H1 (cell line): ENCODE measurements around the gene FRMD4B. TPM values are rescaled to one million over a fixed set of nuclear protein-coding genes. Genes with fewer than 3 reads are reported as not detected.

Experiments
- CTCF ChIA-PET: fragments of 300-600 bp; sonication (Branson Sonifier 250); formaldehyde crosslinking; loops from one replicate; lab custom pipeline; 2021; ENCODE audit not compliant: partially characterized antibody; lab: Charles Lee
- POLR2A ChIA-PET: fragments of 300-600 bp; sonication (Branson Sonifier 250); formaldehyde crosslinking; loops from one replicate; lab custom pipeline; 2021; ENCODE audit warnings: inconsistent platforms; ENCODE audit not compliant: partially characterized antibody; lab: Charles Lee
- DNase-seq, 2 experiments: peaks; one replicate each; pipeline versions ENCODE4 v3.0.0 to v3.0.0-alpha.2; 2010 to 2022; ENCODE audit warnings: low spot score in 2 of 2, low read depth in 1 of 2, mixed read lengths in 1 of 2
- FAIRE-seq: peaks from 2 replicates; lab custom pipeline; 2011; peaks lifted over from hg19 to GRCh38; lab: Jason Lieb, UNC
- H2AFZ ChIP-seq: 2 replicates; pipeline ENCODE4 v1.8.1; 2012; ENCODE audit warnings: low read length, inconsistent platforms
- H2AK5ac ChIP-seq: 2 replicates; pipeline ENCODE4 v1.6.1; 2013; ENCODE audit warnings: low read depth, low read length
- H2BK120ac ChIP-seq: replicated peaks from 2 replicates; pipeline ENCODE3; 2013; ENCODE audit warnings: low read depth, low read length, inconsistent platforms
- H2BK12ac ChIP-seq: 2 replicates; pipeline ENCODE4 v1.6.1; 2013; ENCODE audit warnings: low read depth, low read length
- H2BK15ac ChIP-seq: 2 replicates; pipeline ENCODE4 v1.6.1; 2013; ENCODE audit warnings: low read length
- H2BK20ac ChIP-seq: 2 replicates; pipeline ENCODE4 v1.6.1; 2013; ENCODE audit warnings: low read length
- H2BK5ac ChIP-seq: 2 replicates; pipeline ENCODE4 v1.6.1; 2013; ENCODE audit warnings: low read depth, low read length
- H3K14ac ChIP-seq: 2 replicates; pipeline ENCODE4 v1.6.1; 2013; ENCODE audit warnings: inconsistent platforms; ENCODE audit not compliant: insufficient read length
- H3K18ac ChIP-seq: 2 replicates; pipeline ENCODE4 v1.6.1; 2013; ENCODE audit warnings: low read length; ENCODE audit errors: extremely low read depth
- H3K23ac ChIP-seq: 2 replicates; pipeline ENCODE4 v1.6.1; 2013; ENCODE audit warnings: inconsistent platforms; ENCODE audit not compliant: insufficient read length
- H3K23me2 ChIP-seq: 2 replicates; pipeline ENCODE4 v1.6.1; 2013; ENCODE audit warnings: low read depth, low read length
- H3K27ac ChIP-seq: 2 replicates; pipeline ENCODE4 v1.6.1; 2011; ENCODE audit warnings: low read depth, low read length, inconsistent platforms
- H3K27me3 ChIP-seq, 4 experiments: replicated peaks in 1 of 4; 1 replicate in 1 of 4; 2 replicates in 3 of 4; pipeline versions ENCODE4 v1.6.1 to v1.8.1; 2011 to 2013; ENCODE audit warnings: low read length in 3 of 4, mild to moderate bottlenecking in 3 of 4, inconsistent platforms in 2 of 4, mixed read lengths in 2 of 4, moderate library complexity in 1 of 4; ENCODE audit not compliant: control insufficient read depth in 3 of 4, insufficient read depth in 3 of 4; ENCODE audit errors: extremely low read depth in 1 of 4
- H3K36me3 ChIP-seq, 4 experiments: 2 replicates each; pipeline versions ENCODE4 v1.6.1 to v1.8.1; 2011 to 2013; ENCODE audit warnings: mild to moderate bottlenecking in 4 of 4, low read length in 3 of 4, moderate library complexity in 2 of 4, control low read depth in 1 of 4, inconsistent platforms in 1 of 4; ENCODE audit not compliant: insufficient read depth in 4 of 4, control insufficient read depth in 2 of 4
- H3K4ac ChIP-seq: replicated peaks from 2 replicates; pipeline ENCODE3; 2013; ENCODE audit warnings: low read length, low read depth, mixed read lengths, inconsistent platforms; ENCODE audit not compliant: insufficient read length
- H3K4me1 ChIP-seq, 4 experiments: replicated peaks in 1 of 4; 1 replicate in 1 of 4; 2 replicates in 3 of 4; pipeline versions ENCODE4 v1.6.1 to v1.8.1; 2011 to 2013; ENCODE audit warnings: low read length in 3 of 4, inconsistent platforms in 2 of 4, mixed read lengths in 1 of 4; ENCODE audit not compliant: insufficient read depth in 4 of 4, control insufficient read depth in 3 of 4
- H3K4me2 ChIP-seq, 2 experiments: 2 replicates each; pipeline versions ENCODE4 v1.6.1 to v1.8.1; 2011 to 2013; ENCODE audit warnings: low read depth in 2 of 2, low read length in 2 of 2, control low read depth in 1 of 2, inconsistent platforms in 1 of 2, mild to moderate bottlenecking in 1 of 2; ENCODE audit not compliant: insufficient read depth in 1 of 2
- H3K4me3 ChIP-seq, 4 experiments: fragments of 200-600, 300-600 bp in 1 of 4; sonication (generic), shearing (Covaris generic), sonication (Bioruptor Twin) in 1 of 4; 2 replicates each; pipeline versions ENCODE4 v1.5.1 to v1.8.1; 2011 to 2016; ENCODE audit warnings: low read length in 4 of 4, low read depth in 3 of 4, control low read depth in 2 of 4, inconsistent platforms in 2 of 4, mild to moderate bottlenecking in 2 of 4, mixed read lengths in 1 of 4, moderate library complexity in 1 of 4; ENCODE audit not compliant: insufficient read depth in 2 of 4; ENCODE audit errors: extremely low read depth in 1 of 4
- H3K56ac ChIP-seq: replicated peaks from 2 replicates; pipeline ENCODE3; 2013; ENCODE audit warnings: low read depth, mild to moderate bottlenecking, mixed read lengths, low read length, inconsistent platforms; ENCODE audit not compliant: insufficient read length
- H3K79me1 ChIP-seq: 2 replicates; pipeline ENCODE4 v1.6.1; 2013; ENCODE audit warnings: low read depth, low read length, control low read depth
- H3K79me2 ChIP-seq, 2 experiments: 2 replicates each; pipeline versions ENCODE4 v1.6.1 to v1.8.1; 2012 to 2013; ENCODE audit warnings: low read length in 2 of 2, mild to moderate bottlenecking in 2 of 2, inconsistent platforms in 1 of 2; ENCODE audit not compliant: insufficient read depth in 2 of 2, control insufficient read depth in 1 of 2
- H3K9ac ChIP-seq, 4 experiments: replicated peaks in 1 of 4; 1 replicate in 1 of 4; 2 replicates in 3 of 4; pipeline versions ENCODE4 v1.6.1 to v1.8.1; 2011 to 2013; ENCODE audit warnings: low read depth in 3 of 4, low read length in 3 of 4, control low read depth in 2 of 4, mild to moderate bottlenecking in 2 of 4, moderate library complexity in 2 of 4, inconsistent platforms in 1 of 4; ENCODE audit errors: extremely low read depth in 1 of 4
- H3K9me3 ChIP-seq, 2 experiments: 2 replicates each; pipeline versions ENCODE4 v1.6.1 to v1.8.1; 2012 to 2013; ENCODE audit warnings: mild to moderate bottlenecking in 2 of 2, moderate library complexity in 2 of 2, control low read depth in 1 of 2, inconsistent platforms in 1 of 2, low read depth in 1 of 2, low read length in 1 of 2, mixed read lengths in 1 of 2; ENCODE audit not compliant: insufficient read depth in 2 of 2
- H4K20me1 ChIP-seq, 2 experiments: replicated peaks in 1 of 2; 2 replicates each; pipeline versions ENCODE3 to v1.8.1; 2011 to 2013; ENCODE audit warnings: inconsistent platforms in 2 of 2, low read length in 2 of 2, mild to moderate bottlenecking in 1 of 2; ENCODE audit not compliant: insufficient read depth in 2 of 2, control insufficient read depth in 1 of 2
- H4K5ac ChIP-seq: 2 replicates; pipeline ENCODE4 v1.6.1; 2013; ENCODE audit warnings: low read length, low read depth, mixed read lengths, inconsistent platforms; ENCODE audit not compliant: insufficient read length
- H4K8ac ChIP-seq: 2 replicates; pipeline ENCODE4 v1.8.0; 2013; ENCODE audit warnings: mild to moderate bottlenecking, moderate library complexity, low read length, inconsistent platforms; ENCODE audit not compliant: insufficient read depth; ENCODE audit errors: extremely low read depth
- H4K91ac ChIP-seq: replicated peaks from 2 replicates; pipeline ENCODE3; 2013; ENCODE audit warnings: low read length, mixed read lengths, inconsistent platforms; ENCODE audit not compliant: insufficient read length
- BRCA1 ChIP-seq: IDR thresholded peaks from 2 replicates; pipeline ENCODE4 v1.6.1; 2012; ENCODE audit warnings: low read depth, low read length, improper control_type of control experiment
- CBX5 ChIP-seq: fragments of 300-800, 300-1000 bp; sonication (generic); IDR thresholded peaks from 2 replicates; pipeline ENCODE4 v1.7.1; 2016; ENCODE audit warnings: antibody characterized with exemption, low read length, low read depth
- CHD1 ChIP-seq: IDR thresholded peaks from 2 replicates; pipeline ENCODE4 v1.6.1; 2012; ENCODE audit warnings: low read depth, low read length, improper control_type of control experiment
- EGR1 ChIP-seq: IDR thresholded peaks from 2 replicates; pipeline ENCODE4 v1.6.1; 2011; ENCODE audit warnings: low read depth, low read length, borderline replicate concordance
- EP300 ChIP-seq, 2 experiments: IDR thresholded peaks; 1 replicate in 1 of 2; 2 replicates in 1 of 2; pipeline ENCODE4 v1.6.1; 2011 to 2012; ENCODE audit warnings: low read depth in 2 of 2, low read length in 2 of 2, mild to moderate bottlenecking in 2 of 2, borderline replicate concordance in 1 of 2, inconsistent platforms in 1 of 2, moderate library complexity in 1 of 2
- GTF2F1 ChIP-seq: IDR thresholded peaks from 2 replicates; pipeline ENCODE4 v1.6.1; 2012; ENCODE audit warnings: low read depth, low read length, improper control_type of control experiment, borderline replicate concordance
- KDM4A ChIP-seq: IDR thresholded peaks from one replicate; pipeline ENCODE4 v1.7.1; 2012; ENCODE audit warnings: low read depth, mild to moderate bottlenecking, moderate library complexity, low read length, inconsistent platforms; ENCODE audit not compliant: severe bottlenecking
- MAFK ChIP-seq: IDR thresholded peaks from 2 replicates; pipeline ENCODE4 v1.6.1; 2012; ENCODE audit warnings: low read depth, mild to moderate bottlenecking, improper control_type of control experiment, low read length
- RAD21 ChIP-seq, 2 experiments: IDR thresholded peaks in 1 of 2; conservative IDR thresholded peaks in 1 of 2; 2 replicates each; pipeline ENCODE4 v1.6.1; 2011; ENCODE audit warnings: low read depth in 2 of 2, low read length in 2 of 2, improper control_type of control experiment in 1 of 2, inconsistent platforms in 1 of 2, mild to moderate bottlenecking in 1 of 2, moderate library complexity in 1 of 2
- RBBP5 ChIP-seq: IDR thresholded peaks from 2 replicates; pipeline ENCODE4 v1.7.1; 2012; ENCODE audit warnings: low read depth, mild to moderate bottlenecking, inconsistent platforms, low read length, moderate library complexity, borderline replicate concordance
- SAP30 ChIP-seq: fragments of 300-600 bp; sonication (generic); IDR thresholded peaks from 2 replicates; pipeline ENCODE4 v1.7.1; 2012; ENCODE audit warnings: low read length, moderate library complexity, mild to moderate bottlenecking, inconsistent platforms; ENCODE audit not compliant: insufficient read depth, insufficient replicate concordance
- TAF1 ChIP-seq: IDR thresholded peaks from 2 replicates; pipeline ENCODE4 v1.6.1; 2011; ENCODE audit warnings: mild to moderate bottlenecking, low read depth, low read length
- TCF12 ChIP-seq: IDR thresholded peaks from 2 replicates; pipeline ENCODE4 v1.6.1; 2011; ENCODE audit warnings: low read depth, mild to moderate bottlenecking, low read length
- WGBS, 2 experiments: shearing (Covaris generic) in 1 of 2; methylation state at CpG; one replicate each; pipeline versions ENCODE4 v1.1.6 to v1.1.7; 2013 to 2015; ENCODE audit warnings: low lambda C conversion rate in 2 of 2, mixed read lengths in 2 of 2, inconsistent platforms in 1 of 2, low coverage in 1 of 2, missing lambda C conversion rate in 1 of 2; ENCODE audit not compliant: insufficient replicate concordance in 2 of 2, insufficient coverage in 1 of 2, insufficient read length in 1 of 2; ENCODE audit errors: extremely low coverage in 1 of 2, missing lambda C conversion rate in 1 of 2; 5-methylcytosine and 5-hydroxymethylcytosine counted together
- polyA plus RNA-seq, 7 experiments: library from polyadenylated mRNA; depleted of rRNA in 3 of 7; stranded (reverse) in 5 of 7; unstranded in 2 of 7; fragments of >200 nt in 5 of 7; fragments of 200-250 nt in 2 of 7; gene quantifications; 1 replicate in 5 of 7; 2 replicates in 1 of 7; 4 replicates in 1 of 7; pipeline versions ENCODE4 v1.2.1 to v1.2.3, GENCODE V29; 2011 to 2013; ENCODE audit warnings: missing spikeins in 2 of 7, mixed read lengths in 2 of 7
- total RNA-seq: library from RNA; stranded (reverse); fragmentation: NEBNext Ultra II Directional; extraction: Animal tissue kit (Norgen Biotek cat#: 25700); gene quantifications from 2 replicates; pipeline ENCODE4 v1.2.1, GENCODE V29; 2021
- TF ChIP-seq, protein P1 (sequence below): IDR thresholded peaks from 2 replicates; pipeline ENCODE4 v1.6.1; 2012; ENCODE audit warnings: inconsistent platforms

Gene FRMD4B
- total and polyA plus RNA-seq, 2 of the 8 experiments (the other 6 are each of a cell fraction or from before 2014, with no cell fraction given) = 2.7 to 7.2 TPM

DNA sequence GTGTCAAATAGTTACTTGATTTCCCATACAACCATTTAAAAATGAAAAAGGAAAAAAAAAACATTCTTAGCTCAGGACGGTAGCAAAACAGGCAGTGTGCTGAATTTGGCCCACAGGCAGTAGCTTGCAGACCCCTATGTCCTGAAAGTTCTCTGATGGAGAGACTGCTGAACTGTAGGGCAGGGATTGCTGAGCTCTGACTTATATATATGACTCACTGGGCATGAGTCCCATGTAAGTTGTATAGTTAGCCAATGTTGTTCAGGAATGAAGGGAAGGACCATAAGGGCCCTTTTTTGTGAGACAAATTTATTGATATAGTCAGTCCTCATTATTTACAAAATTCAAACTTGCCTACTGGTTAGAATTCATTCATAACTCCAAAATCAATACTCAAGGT is 36.9 kb upstream of the FRMD4B start:
- Histone ChIP-seq H3K79me2 (no peaks in the 10 kb centered on the region), H3K56ac (no peak overlapping the region), H4K91ac (no peak overlapping the region), H2BK20ac (no peak overlapping the region), H2BK120ac (no peak overlapping the region), H3K9ac (no peak overlapping the region), H2BK12ac (no peak overlapping the region), H3K4me3 (no peak overlapping the region), H2AK5ac (no peak overlapping the region), H3K36me3 (no peaks in the 10 kb centered on the region), H3K79me1 (no peaks in the 10 kb centered on the region), H3K4me2 (no peak overlapping the region), H3K23ac (no peak overlapping the region), H3K27me3 (no peaks in the 10 kb centered on the region), H3K18ac (no peak overlapping the region), H3K27ac (no peak overlapping the region), H2AFZ (no peak overlapping the region), H3K14ac (no peak overlapping the region), H4K5ac (no peak overlapping the region), H2BK5ac (no peak overlapping the region), H3K9me3 (no peaks in the 10 kb centered on the region), H3K4ac (no peak overlapping the region), H3K4me1 (no peaks in the 10 kb centered on the region; a peak in 1 of 7 replicates), H4K8ac (no peak overlapping the region), H2BK15ac (no peak overlapping the region), H3K23me2 (no peaks in the 10 kb centered on the region), H4K20me1 (no peaks in the 10 kb centered on the region)
- ChIA-PET POLR2A (interaction anchor here (0.6 kb wide), 1 partner anchor 1599 kb away, joined by 3 read pairs; no protein-coding TSS in a partner anchor), CTCF (interaction anchor here (0.7 to 8.1 kb wide), 13 partner anchors 13 to 302 kb away, joined by 3 to 95 read pairs (median 5); no protein-coding TSS in a partner anchor)
- 86% methylated on average over 1 of the region's 1 CpG; no CpG with 5 or more reads in 1 of the 2 experiments for WGBS, 2 experiments
- DNase-seq (no peak), FAIRE-seq (no peak)
- TF ChIP-seq RBBP5 (no peak), CHD1 (no peak), EP300 (IDR thresholded peaks at IDR 0.05; ENCODE audit: borderline replicate concordance in 1 of 2, low read depth in 2 of 2, low read length in 2 of 2) (no peak), KDM4A (no peak), TAF1 (no peak), GTF2F1 (no peak), EGR1 (no peak), MAFK (no peak), CBX5 (no peak), RAD21 (IDR thresholded peaks at IDR 0.05 in 1 of 2, conservative IDR thresholded peaks at IDR 0.05 in 1 of 2; ENCODE audit: low read depth in 2 of 2, low read length in 2 of 2) (no peak), SAP30 (no peak), BRCA1 (no peak), TCF12 (no peak)
- TF ChIP-seq, protein P1, sequence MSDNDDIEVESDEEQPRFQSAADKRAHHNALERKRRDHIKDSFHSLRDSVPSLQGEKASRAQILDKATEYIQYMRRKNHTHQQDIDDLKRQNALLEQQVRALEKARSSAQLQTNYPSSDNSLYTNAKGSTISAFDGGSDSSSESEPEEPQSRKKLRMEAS = no peak
